Memory B cell (primary cell): ENCODE data around the gene CACNA1F.
A peak's percentile ranks its signal among the peaks of the same experiment; 100 is the strongest.

ENCODE experiments used
- ATAC-seq: fragments of 150-1000 bp; cut with Tn5 transposase; 2 replicates; pipeline ENCODE4 v1.10.0; 2021; ENCODE audit warnings: low read depth, mild to moderate bottlenecking, moderate library complexity
- DNase-seq, 2 donors: peaks; one replicate each; pipeline ENCODE4 v3.0.0; 2022; ENCODE audit warnings: low spot score in 2 of 2
- H3K27ac Mint-ChIP-seq: one replicate; pipeline ENCODE4 v1.8.0; 2022; ENCODE audit warnings: mild to moderate bottlenecking, moderate library complexity, mixed read lengths
- H3K27me3 Mint-ChIP-seq: one replicate; pipeline ENCODE4 v1.8.0; 2022; ENCODE audit warnings: mixed read lengths
- H3K36me3 Mint-ChIP-seq: one replicate; pipeline ENCODE4 v1.8.0; 2022; ENCODE audit warnings: mild to moderate bottlenecking, mixed read lengths
- H3K4me1 Mint-ChIP-seq: one replicate; pipeline ENCODE4 v1.8.0; 2022; ENCODE audit warnings: mixed read lengths
- H3K4me3 Mint-ChIP-seq: one replicate; pipeline ENCODE4 v1.8.0; 2022; ENCODE audit warnings: mild to moderate bottlenecking, moderate library complexity, mixed read lengths
- H3K9me3 Mint-ChIP-seq: one replicate; pipeline ENCODE4 v1.8.0; 2022; ENCODE audit warnings: mixed read lengths

Gene CACNA1F

DNA sequence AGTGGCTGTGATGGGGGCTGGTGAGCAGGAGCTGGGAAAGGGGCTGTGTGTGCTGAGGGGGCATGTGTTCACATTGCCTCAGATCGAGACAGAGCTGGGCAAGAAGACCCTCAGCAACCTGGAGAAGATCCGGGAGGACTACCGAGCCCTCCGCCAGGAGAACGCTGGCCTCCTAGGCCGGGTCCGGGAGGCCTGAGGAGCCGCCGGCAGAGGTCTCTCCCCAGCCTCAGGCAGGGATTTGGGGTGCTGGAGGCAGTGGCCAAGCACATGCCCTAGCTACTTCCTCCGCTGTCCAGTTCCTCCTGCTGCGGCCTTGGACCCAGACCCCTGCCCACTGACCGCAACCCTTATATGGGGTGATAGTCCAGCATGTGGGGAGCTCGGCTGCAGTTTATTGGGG lies 16.9 kb upstream of the CACNA1F start:
- Mint-ChIP-seq H3K4me3 (no peak overlapping the region), H3K9me3 (no peaks in the 10 kb centered on the region), H3K27ac (no peak overlapping the region), H3K27me3 (no peaks in the 10 kb centered on the region), H3K4me1 (peaks cover 12% of the 10 kb centered on the region), H3K36me3 (peaks cover 16% of the 10 kb centered on the region)
- ATAC-seq (no peak), DNase-seq (no peak)

DNA sequence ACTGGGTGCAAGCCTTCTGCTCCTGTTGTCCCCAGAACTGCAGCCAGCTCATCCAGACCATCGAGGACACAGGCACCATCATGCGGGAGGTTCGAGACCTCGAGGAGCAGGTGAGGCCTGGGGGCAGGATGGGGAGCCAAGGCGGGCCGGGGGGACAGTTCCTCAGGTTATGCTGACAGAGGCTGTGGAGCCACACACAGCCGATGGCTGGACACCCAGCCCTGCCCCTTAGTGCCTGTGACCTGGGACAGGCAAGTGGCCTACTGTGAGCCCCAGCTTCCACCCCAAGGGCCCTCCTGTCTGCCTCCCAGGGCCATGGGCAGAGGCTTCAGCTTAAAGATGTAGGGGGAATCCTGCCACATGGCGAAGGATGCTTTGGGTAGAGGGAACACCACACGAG lies 16.5 kb upstream of the CACNA1F start:
- Mint-ChIP-seq H3K36me3 (peaks cover 21% of the 10 kb centered on the region), H3K27ac (no peak overlapping the region)

DNA sequence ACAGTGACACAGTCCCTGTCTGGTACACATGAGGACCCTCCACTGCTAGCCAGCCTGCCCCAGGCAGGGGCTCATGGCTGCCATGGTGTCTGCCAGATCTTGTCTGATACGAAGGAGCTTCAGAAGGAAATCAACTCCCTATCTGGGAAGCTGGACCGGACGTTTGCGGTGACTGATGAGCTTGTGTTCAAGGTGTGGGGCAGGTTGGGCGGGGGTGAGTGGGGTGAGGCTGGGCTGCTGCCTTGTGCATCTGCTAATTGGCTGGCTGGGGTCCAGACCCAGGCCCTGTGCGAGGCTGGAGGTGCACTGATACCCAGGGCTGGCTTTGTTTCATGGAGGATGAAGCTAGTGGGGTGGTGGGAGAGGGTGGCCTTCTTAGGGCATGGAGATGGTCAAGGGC lies 15.9 kb upstream of the CACNA1F start:
- Mint-ChIP-seq H3K4me3 (no peak overlapping the region), H3K27ac (no peak overlapping the region), H3K27me3 (no peaks in the 10 kb centered on the region), H3K9me3 (no peaks in the 10 kb centered on the region), H3K4me1 (peaks cover 19% of the 10 kb centered on the region), H3K36me3 (peaks cover 25% of the 10 kb centered on the region)
- DNase-seq (no peak), ATAC-seq (no peak)

More for the DNA sequence above, 16.5 kb upstream of the CACNA1F start:
- Mint-ChIP-seq H3K27me3 (no peaks in the 10 kb centered on the region), H3K4me1 (peaks cover 16% of the 10 kb centered on the region), H3K9me3 (no peaks in the 10 kb centered on the region), H3K4me3 (no peak overlapping the region)
- ATAC-seq (no peak), DNase-seq (no peak)

DNA sequence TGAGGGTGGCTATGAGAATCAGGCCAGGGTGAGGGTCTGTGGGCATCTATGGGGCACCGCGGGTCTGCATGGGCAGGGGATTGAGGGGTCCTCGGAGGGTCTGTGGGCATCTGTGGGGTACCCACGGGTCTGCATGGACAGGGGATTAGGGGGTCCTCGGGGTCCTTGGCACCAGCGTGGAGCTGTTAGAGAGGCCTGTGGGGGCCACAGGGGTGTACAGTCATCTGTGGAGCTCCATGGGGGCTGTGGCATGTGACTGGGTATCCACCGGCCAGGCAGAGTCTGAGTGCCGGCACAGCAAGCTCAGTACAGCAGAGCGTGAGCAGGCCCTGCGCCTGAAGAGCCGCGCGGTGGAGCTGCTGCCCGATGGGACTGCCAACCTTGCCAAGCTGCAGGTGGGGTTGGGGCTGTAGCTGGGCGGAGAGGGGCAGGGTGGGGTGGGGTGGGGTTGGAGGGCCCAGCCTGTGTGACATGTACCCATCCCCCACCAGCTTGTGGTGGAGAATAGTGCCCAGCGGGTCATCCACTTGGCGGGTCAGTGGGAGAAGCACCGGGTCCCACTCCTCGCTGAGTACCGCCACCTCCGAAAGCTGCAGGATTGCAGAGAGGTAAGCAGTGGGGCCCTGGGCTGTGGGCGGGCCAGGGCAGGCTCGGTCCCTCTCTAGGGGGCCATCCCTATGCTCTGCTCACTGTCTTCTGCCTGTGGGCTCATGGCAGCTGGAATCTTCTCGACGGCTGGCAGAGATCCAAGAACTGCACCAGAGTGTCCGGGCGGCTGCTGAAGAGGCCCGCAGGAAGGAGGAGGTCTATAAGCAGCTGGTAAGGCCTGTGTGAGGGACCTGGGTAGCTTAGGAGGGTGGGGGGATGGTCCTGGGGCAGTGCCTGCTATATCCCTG lies 15.0 kb upstream of the CACNA1F start:
- H3K36me3 Mint-ChIP-seq = peaks cover 30% of the 10 kb centered on the region
- H3K9me3 Mint-ChIP-seq = no peaks in the 10 kb centered on the region
- no peak for DNase-seq
- H3K4me3 Mint-ChIP-seq = no peak overlapping the region
- no peak for ATAC-seq
- no peaks in the 10 kb centered on the region for H3K27me3 Mint-ChIP-seq
- peaks cover 20% of the 10 kb centered on the region for H3K4me1 Mint-ChIP-seq
- no peak overlapping the region for H3K27ac Mint-ChIP-seq

DNA sequence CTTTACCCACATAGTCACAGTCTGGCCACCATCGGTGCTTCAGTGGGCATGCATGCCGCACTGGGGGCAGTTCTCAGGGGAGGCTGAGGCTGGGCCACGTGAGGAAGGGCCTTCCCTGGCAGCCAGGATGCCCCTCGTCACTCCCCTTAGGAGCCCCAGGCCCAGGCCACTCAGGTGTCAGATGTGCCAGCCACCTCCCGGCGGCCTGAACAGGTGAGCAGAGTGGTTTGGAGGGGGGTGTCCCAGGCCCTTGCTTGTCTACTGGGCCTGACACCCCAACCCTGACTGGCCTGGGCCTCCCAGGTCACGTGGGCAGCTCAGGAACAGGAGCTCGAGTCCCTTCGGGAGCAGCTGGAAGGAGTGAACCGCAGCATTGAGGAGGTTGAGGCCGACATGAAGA lies 14.2 kb upstream of the CACNA1F start:
- no peak for ATAC-seq
- Mint-ChIP-seq H3K36me3 (peaks cover 32% of the 10 kb centered on the region), H3K9me3 (no peaks in the 10 kb centered on the region)

DNA sequence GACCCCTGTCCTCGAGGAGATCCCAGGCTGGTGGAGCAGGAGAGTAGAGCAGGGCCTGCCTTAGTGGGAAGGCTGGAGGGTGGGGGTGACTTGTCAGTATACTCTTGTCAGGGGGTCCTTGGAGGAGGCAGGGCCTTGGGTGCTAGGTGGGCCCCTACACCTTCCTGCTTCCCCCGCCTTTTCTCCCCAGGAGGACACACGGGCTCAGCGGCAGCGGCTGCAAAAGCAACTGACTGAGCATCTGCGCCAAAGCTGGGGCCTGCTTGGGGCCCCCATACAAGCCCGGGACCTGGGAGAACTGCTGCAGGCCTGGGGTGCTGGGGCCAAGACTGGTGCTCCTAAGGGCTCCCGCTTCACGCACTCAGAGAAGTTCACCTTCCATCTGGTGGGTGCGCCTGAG lies 13.4 kb upstream of the CACNA1F start:
- H3K4me1 Mint-ChIP-seq = peaks cover 11% of the 10 kb centered on the region
- H3K27ac Mint-ChIP-seq = no peak overlapping the region
- ATAC-seq (no peak), DNase-seq (no peak)
- no peak overlapping the region for H3K4me3 Mint-ChIP-seq
- H3K36me3 Mint-ChIP-seq = peaks cover 31% of the 10 kb centered on the region
- no peaks in the 10 kb centered on the region for H3K27me3 Mint-ChIP-seq
- no peaks in the 10 kb centered on the region for H3K9me3 Mint-ChIP-seq

More for the DNA sequence above, 14.2 kb upstream of the CACNA1F start:
- no peak overlapping the region for H3K27ac Mint-ChIP-seq
- peaks cover 17% of the 10 kb centered on the region for H3K4me1 Mint-ChIP-seq
- no peaks in the 10 kb centered on the region for H3K27me3 Mint-ChIP-seq
- DNase-seq = no peak
- H3K4me3 Mint-ChIP-seq = no peak overlapping the region

DNA sequence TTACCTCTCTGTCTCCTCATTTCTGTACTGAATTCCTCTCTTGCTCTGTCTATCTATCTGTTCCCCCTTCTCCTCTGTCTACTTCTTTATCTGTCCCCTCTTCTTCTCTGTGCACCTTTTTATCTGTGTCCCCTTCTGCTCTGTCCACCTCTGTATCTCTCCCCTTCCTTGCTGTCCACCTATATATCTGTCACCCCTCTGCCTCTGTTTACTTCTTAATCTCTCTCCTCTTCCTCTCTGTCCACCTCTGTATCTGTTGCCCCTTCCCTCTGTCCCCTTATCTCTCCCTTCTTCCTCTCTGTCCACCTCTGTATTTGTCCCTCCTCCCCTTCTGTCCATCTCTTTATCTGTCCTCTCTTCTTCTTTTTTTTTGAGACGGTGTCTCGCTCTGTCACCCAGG lies 11.1 kb upstream of the CACNA1F start:
- peaks cover 27% of the 10 kb centered on the region for H3K36me3 Mint-ChIP-seq
- no peaks in the 10 kb centered on the region for H3K9me3 Mint-ChIP-seq
- peak overlapping the region; percentile 45 for H3K27ac Mint-ChIP-seq
- no peaks in the 10 kb centered on the region for H3K27me3 Mint-ChIP-seq
- peaks cover 11% of the 10 kb centered on the region for H3K4me1 Mint-ChIP-seq
- no peak for DNase-seq
- no peak for ATAC-seq
- no peak overlapping the region for H3K4me3 Mint-ChIP-seq

DNA sequence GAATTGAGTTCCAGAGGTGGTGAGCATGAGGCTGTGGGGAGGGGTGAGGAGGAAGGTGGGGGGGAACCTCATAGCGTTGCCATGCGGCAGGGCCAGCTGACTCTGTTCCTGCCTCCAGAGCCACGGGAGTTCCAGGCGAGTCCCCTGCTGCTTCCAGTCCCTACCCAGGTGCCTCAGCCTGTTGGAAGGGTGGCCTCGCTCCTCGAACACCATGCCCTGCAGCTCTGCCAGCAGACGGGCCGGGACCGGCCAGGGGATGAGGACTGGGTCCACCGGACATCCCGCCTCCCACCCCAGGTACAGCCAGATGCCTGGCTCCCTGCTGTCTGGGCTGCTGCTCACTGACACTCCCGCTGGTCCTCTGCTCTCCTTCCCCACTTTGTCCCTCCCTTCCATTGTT lies 10.0 kb upstream of the CACNA1F start:
- Mint-ChIP-seq H3K9me3 (no peaks in the 10 kb centered on the region), H3K4me3 (no peak overlapping the region), H3K27ac (no peak overlapping the region), H3K36me3 (peaks cover 27% of the 10 kb centered on the region), H3K4me1 (peaks cover 11% of the 10 kb centered on the region), H3K27me3 (no peaks in the 10 kb centered on the region)
- ATAC-seq = no peak
- no peak for DNase-seq

DNA sequence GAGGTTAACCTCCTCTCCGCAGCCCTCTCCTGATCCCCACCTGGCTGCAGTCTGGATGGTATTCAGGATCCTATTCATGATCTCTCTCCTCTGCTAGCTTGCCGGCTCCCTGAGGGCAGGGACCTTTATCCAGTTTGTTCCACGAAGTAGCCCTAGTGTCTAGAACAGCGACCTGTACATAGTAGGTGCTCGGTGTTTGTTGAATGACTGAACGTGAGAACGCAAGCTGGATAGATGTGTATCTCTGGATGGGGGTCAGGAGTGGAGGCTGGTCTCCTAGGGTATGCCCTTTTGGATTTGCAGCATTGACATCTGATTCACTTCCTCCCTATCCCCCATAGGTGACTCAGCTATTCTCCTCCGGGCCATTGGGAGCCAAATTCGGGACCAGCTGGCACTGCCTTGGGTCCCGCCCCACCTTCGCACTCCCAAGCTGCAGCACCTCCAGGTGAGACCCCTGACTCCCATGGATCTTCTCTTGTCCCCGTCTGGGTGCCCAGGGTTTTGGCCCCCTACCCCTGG lies 9.5 kb upstream of the CACNA1F start:
- Mint-ChIP-seq H3K9me3 (no peaks in the 10 kb centered on the region), H3K4me3 (no peak overlapping the region), H3K36me3 (peaks cover 25% of the 10 kb centered on the region), H3K27ac (peak overlapping the region; percentile 65), H3K27me3 (no peaks in the 10 kb centered on the region), H3K4me1 (peaks cover 11% of the 10 kb centered on the region)
- ATAC-seq = no peak
- DNase-seq = no peak

DNA sequence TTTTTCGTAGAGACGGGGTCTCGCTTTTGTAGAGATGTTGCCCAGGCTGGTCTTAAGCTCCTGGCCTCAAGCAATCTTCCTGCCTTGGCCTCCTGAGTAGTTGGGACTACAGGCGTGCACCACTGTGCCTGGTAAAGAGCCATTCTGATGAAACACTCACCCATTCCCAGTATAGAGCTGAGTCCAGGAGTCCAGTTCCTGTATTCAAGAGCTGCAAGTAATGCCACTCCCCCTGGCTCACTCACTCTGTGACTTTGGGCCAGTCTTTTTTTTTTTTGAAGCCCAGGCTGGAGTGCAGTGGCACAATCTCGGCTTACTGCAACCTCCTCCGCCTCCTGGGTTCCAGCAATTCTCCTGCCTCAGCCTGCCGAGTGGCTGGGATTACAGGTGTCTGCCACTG lies 5.6 kb upstream of the CACNA1F start:
- ATAC-seq (no peak), DNase-seq (no peak)
- Mint-ChIP-seq H3K27me3 (no peaks in the 10 kb centered on the region), H3K4me1 (peaks cover 10% of the 10 kb centered on the region), H3K4me3 (no peak overlapping the region), H3K9me3 (no peaks in the 10 kb centered on the region), H3K27ac (no peak overlapping the region), H3K36me3 (peaks cover 9% of the 10 kb centered on the region)

DNA sequence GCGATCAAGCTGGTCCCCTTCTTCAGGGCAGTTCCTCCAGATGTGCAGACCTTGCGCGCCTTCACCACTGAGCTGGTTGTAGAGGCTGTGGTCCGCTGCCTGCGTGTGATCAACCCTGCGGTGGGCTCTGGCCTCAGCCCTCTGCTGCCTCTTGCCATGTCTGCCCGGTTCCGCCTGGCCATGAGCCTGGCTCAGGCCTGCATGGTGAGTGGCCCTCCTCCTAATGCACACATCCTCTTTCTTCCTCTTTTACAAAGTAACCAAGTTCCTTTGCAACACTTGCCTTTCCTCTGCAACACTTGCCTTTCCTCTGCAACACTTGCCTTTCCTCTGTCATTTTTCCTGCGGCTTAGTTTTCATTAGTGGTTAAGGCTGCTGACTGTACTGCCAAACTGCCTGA lies 3.9 kb upstream of the CACNA1F start:
- Mint-ChIP-seq H3K4me3 (peak overlapping the region; percentile 62), H3K9me3 (no peaks in the 10 kb centered on the region), H3K36me3 (peaks cover 2% of the 10 kb centered on the region), H3K27ac (peak overlapping the region; percentile 72), H3K27me3 (no peaks in the 10 kb centered on the region), H3K4me1 (peaks cover 8% of the 10 kb centered on the region)
- peak; percentile 43 for ATAC-seq
- DNase-seq = no peak

DNA sequence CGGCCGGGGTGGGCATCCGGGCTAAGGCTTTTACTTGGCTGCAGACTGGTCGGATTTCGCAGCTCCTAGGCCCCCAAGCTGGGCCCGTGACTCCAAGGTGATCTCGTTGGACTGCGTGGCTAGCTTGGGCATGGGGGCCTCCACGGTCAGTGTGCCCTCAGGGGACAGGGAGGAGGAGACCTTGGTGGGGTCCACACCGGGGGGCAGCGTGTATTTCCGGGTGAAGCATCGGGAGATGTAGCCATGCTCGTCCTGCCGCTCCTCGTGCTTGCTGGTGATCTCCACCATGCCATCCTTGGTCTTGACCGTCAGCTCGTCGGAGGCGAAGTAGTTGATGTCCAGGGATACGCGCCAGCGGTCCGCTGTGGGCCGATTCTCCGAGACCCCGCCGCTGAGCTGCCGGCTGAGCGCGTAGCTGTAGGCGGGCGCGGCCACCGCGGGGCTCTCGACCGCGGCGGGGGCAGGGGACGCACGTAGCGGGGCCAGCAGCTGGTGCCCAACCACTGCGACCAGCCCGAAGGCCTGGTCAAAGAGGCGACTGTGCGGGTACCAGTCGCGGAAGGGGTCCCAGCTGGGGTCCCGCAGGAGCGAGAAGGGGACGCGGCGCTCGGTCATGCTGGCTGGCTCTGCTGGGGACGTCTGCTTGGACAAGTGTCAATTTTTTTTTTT lies 881 bp upstream of the CACNA1F start:
- Mint-ChIP-seq H3K4me3 (no peak overlapping the region), H3K27me3 (no peaks in the 10 kb centered on the region)

DNA sequence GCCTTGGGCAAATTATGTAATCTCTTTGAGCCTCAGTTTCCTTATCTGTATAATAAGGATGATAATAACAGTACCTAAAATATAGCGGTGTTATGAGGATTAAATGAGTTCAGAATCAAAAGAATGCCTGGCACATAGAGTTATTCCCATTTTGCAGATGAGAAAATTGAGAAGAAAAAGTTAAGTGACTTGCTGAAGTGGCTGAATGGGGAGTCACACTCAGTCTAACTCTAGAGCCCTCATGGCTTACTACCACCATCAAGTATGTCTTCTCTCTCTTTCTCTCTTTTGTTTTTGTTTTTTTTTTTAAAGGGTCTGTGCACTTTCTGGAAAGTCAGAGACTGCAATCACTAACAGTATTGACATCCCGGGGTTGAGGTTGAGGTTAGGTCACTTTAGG lies 615 bp downstream of the CACNA1F start:
- no peak for DNase-seq
- no peak for ATAC-seq
- no peaks in the 10 kb centered on the region for H3K36me3 Mint-ChIP-seq
- H3K4me1 Mint-ChIP-seq = peaks cover 12% of the 10 kb centered on the region
- peak overlapping the region; percentile 56 for H3K27ac Mint-ChIP-seq
- no peaks in the 10 kb centered on the region for H3K9me3 Mint-ChIP-seq
- H3K27me3 Mint-ChIP-seq = no peaks in the 10 kb centered on the region
- H3K4me3 Mint-ChIP-seq = no peak overlapping the region

More for the DNA sequence above, 881 bp upstream of the CACNA1F start:
- Mint-ChIP-seq H3K36me3 (no peaks in the 10 kb centered on the region), H3K27ac (no peak overlapping the region), H3K9me3 (no peaks in the 10 kb centered on the region), H3K4me1 (peaks cover 12% of the 10 kb centered on the region)
- no peak for DNase-seq
- no peak for ATAC-seq

DNA sequence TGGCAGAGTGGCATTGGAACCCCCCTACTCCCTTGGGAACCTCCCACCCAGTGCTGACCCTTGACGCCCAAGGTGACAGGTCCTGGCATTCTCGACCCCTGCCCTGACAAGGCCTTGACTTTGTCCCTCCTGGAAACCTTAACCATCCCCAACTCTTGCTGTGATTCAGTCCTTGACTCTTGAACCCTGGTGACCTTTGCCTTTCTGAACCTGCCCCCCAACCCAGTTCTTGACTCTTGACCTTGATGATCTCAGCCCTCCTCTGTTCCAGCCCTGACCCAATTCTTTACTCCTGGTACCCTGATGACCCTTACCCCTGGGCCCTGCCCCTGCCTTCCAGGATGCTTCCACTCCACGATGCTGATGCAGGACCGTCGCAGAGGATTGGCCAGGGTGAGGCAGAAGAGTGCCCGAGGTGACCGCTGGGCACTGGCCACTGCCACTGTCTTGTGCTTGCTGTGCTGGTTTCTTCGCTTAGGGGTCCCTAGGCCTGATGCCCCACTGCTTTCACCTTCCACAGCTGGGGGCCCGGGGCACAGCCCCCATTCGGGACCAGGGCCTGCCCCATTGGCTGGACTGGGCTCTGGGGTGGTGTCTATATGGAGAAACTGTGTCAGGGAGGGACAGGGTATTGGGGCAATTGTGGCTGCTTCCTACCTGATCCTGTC lies 1.7 kb downstream of the CACNA1F start:
- Mint-ChIP-seq H3K36me3 (no peaks in the 10 kb centered on the region), H3K4me1 (peaks cover 7% of the 10 kb centered on the region), H3K4me3 (peak overlapping the region; percentile 90), H3K9me3 (no peaks in the 10 kb centered on the region), H3K27me3 (no peaks in the 10 kb centered on the region), H3K27ac (peak overlapping the region; percentile 97)
- no peak for ATAC-seq
- DNase-seq = no peak
